Islet precursor cell (in vitro differentiated cells): ENCODE measurements around the gene MYO5B.
A peak's percentile ranks its signal among the peaks of the same experiment; 100 is the strongest.
"Not testable (repeated sequence)": the region's sequence is repeated elsewhere in the genome, so short reads cannot be mapped to it uniquely, and the experiment has no call there.

Experiments used
- DNase-seq: peaks from one replicate; pipeline ENCODE4 v3.0.0-alpha.2; 2018

Gene MYO5B

GRCh38 chr18:49845629-49846360 lies 349.2 kb downstream of the MYO5B start:
- no peak for DNase-seq

- DNase-seq = no peak
These were observed 350.0 kb downstream of the MYO5B start for GRCh38 chr18:49844903-49845302.

- peak; percentile 28 for DNase-seq
These were observed 350.9 kb downstream of the MYO5B start for GRCh38 chr18:49843778-49844625.

- DNase-seq = peak; percentile 16
These were observed 351.8 kb downstream of the MYO5B start for GRCh38 chr18:49843131-49843530.

GRCh38 chr18:49842656-49843055 lies 352.3 kb downstream of the MYO5B start:
- DNase-seq = no peak

DNA sequence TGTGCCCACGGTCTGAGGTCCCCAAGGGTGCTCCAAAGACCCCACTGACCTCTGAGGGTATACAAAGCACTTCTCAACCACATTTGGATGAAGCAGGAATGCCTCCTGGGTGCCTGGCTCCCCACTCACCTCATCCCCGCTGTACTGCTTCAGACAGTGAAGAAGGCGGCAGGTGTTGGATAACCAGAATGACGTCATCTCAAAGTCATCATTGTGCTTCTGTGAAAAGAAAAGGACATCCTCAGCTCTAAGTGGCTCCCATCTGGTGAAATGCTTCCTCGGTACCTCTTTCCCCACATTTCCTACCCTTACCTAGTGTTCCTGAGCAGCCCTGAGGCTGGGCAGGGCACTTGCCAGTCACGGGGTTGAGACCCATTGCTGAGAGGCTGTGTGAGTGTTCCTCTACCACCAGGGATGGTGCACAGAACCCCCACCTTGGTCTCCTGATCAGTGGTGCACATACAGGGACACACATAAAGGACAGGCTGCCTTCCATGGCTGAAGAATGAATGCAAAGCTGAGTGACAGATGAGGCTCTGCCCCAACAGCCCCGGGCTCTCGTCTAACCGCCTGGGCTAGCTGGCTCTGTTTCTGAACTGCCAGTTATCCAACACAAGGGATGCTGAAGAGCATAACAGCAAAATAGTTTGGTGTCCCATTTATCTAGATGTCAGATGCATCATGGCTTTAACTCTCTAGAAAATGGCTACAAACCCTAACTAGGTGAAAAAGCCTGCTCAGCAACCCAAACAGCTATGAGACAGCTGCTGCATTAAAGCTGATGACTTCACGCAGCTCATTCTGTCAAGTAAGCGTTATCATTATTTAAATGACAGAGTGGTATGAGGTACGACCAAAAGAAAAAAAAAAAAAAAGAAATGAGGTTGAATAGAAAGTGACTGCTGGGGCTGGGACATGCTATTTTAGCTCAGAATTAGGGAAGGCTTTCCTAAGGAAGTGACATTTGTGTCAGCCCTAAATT lies 353.4 kb downstream of the MYO5B start:
- no peak for DNase-seq

- DNase-seq = peak; percentile 51
These were observed 355.9 kb downstream of the MYO5B start for GRCh38 chr18:49839012-49839411.

GRCh38 chr18:49838381-49838780 lies 356.6 kb downstream of the MYO5B start:
- no peak for DNase-seq

DNA sequence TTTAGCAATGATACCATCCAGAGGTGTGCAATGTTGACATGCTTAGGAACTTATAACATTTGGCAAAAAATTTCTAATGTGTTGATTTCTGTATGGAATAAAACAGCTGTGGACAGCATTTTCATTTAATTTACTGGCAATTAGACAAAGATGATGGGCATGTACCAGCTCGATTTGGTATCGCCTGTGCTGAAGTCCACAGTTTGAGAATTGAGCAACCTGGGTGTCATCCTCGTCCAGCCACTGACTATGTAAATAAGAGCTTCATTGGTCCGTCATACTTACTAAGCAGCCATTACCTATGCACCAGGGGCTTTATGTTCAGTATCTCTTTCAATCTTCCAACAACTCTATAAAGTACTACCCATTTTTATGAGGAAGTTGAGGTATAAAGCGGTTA lies 357.1 kb downstream of the MYO5B start:
- DNase-seq = no peak

DNA sequence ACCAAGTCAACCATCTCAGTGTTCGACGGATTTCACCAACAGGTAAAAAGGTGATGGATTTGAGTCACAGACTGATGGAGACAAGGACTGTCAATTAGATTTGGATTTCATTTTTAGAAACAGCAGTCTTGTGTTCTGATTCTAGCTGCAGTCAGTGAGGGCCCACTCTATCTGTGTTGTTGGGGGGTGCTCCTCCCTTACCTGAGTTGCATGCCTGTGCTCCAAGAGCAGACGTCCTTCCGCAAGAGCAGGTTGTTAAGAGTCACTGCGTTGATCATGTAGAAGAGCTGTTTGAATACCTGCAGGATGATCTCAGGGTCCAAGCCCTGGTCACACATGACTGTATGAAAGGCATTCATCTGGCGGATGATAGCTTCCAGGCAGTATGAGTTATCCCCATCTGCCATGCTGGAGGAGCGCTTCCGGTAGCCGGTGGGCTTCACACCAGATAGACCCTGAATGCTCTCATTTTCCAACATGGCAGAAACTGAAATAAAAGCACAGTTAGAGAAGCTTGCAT lies 357.6 kb downstream of the MYO5B start:
- not testable (repeated sequence) for DNase-seq

DNA sequence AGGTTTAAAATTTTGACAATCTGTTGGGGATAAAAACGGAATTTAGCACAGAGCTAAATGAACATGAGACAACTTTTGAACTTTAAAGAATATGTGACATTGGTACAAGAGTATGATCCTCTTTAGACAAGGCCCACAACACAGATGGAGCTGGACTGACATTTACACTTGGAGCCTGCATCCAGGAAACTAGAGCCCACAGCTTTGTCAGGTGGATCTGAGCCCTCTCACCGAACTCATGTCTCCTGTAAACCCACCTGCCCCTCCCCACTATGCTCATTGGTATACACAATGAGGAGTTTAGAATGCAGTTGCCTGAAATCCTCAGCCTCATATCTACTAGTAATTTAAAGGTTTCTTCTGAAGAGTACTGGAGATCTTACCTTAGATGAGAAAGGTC lies 359.5 kb downstream of the MYO5B start:
- DNase-seq = no peak

GRCh38 chr18:49834258-49834657 lies 360.7 kb downstream of the MYO5B start:
- no peak for DNase-seq

GRCh38 chr18:49833814-49834213 lies 361.1 kb downstream of the MYO5B start:
- no peak for DNase-seq

GRCh38 chr18:49832221-49832647 lies 362.7 kb downstream of the MYO5B start:
- no peak for DNase-seq

DNA sequence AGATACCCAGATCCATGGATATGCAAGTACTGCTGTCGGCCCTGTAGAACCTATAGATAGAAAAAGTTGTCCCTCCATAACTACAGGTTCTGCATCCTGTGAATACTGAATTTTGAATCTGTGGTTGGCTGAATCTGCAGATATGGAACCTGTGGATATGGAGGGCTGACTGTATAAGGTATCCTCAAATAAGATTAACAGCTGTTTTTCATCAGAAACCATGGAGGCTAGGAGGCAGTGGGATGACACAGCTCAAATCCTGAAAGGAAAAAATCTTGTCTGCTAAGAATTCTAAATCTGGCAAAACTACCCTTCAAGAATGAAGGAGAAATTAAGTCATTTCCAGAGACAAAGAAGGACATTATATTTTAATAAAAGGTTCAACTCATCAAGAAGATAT lies 367.0 kb downstream of the MYO5B start:
- no peak for DNase-seq

- no peak for DNase-seq
These were observed 374.9 kb downstream of the MYO5B start for GRCh38 chr18:49819823-49820671.

DNA sequence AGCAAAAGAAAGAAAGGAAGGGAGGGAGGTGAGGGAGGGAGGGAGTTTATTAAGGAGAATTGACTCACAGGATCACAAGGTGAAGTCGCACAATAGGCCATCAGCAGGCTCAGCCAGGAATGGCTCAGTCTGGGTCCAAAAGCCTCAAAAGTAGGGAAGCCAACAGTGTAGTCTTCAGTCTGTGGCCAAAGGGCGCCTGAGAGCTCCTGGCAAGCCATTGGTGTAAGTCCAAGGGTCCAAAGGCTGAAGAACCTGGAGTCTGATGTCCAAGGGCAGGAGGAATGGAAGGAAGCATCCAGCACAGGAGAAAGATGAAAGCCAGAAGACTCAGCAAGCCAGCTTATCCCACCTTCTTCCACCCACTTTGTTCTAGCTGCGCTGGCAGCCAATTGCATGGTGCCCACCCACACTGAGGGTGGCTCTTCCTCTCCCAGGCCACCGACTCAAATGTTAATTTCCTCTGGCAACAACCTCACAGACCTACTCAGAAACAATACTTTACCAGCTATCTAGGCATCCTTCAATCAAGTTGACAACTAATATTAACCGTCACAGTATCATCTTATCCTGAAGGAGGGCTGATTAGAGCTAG lies 375.8 kb downstream of the MYO5B start:
- no peak for DNase-seq

DNA sequence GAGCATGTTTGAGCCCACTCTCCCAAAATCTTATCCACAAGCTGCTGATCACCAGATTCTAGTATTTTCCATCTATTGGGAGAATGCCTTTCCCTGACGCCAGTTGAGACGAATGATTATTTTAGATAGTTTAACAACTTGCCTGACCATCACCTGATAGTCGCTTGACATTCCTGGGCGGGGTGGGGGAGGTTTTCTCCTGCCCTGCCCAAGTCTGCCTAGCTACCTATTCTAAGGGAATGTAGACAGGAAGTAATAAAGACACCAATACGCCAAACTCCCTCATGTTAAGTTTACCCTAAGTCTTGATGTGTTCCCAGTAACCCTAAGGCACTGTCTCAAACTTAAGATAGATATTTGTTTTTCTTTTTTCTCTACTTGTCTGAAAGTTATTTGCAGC lies 377.0 kb downstream of the MYO5B start:
- no peak for DNase-seq

DNA sequence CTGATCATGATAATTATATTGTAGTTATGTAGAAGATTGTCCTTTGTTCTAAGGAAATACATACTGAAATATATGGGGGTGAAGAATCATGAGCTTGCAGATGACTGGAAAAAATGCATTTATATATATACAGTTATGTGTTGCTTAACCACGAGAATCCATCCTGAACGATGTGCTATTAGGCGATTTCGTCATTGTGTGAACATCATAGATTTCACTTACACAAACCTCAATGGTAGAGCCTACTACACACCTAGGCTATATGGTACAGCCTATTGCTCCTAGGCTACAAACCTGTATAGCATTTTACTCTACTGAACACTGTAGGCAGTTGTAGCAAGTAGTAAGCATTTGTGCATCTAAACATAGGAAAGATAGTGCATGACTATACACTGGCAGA lies 379.0 kb downstream of the MYO5B start:
- DNase-seq = no peak

- peak; percentile 85 for DNase-seq
These were observed 380.8 kb downstream of the MYO5B start for GRCh38 chr18:49814147-49814499.
